ENCODE measurements around the gene CBX5.
"Not testable (repeated sequence)": the region's sequence is repeated elsewhere in the genome, so short reads cannot be mapped to it uniquely, and the experiment has no call there.

Gene CBX5

GRCh38 chr12:54187075-54187474 lies 92.8 kb downstream of the CBX5 start:
- in situ Hi-C loops (cut with MboI; ENCODE audit: low pct_unique_long_range_greater_than_20kb, low sequenced_read_pairs, unreplicated experiment): no loop called here
- DNase-seq (ENCODE audit: low spot score): no peak
- TF ChIP-seq, protein P1, sequence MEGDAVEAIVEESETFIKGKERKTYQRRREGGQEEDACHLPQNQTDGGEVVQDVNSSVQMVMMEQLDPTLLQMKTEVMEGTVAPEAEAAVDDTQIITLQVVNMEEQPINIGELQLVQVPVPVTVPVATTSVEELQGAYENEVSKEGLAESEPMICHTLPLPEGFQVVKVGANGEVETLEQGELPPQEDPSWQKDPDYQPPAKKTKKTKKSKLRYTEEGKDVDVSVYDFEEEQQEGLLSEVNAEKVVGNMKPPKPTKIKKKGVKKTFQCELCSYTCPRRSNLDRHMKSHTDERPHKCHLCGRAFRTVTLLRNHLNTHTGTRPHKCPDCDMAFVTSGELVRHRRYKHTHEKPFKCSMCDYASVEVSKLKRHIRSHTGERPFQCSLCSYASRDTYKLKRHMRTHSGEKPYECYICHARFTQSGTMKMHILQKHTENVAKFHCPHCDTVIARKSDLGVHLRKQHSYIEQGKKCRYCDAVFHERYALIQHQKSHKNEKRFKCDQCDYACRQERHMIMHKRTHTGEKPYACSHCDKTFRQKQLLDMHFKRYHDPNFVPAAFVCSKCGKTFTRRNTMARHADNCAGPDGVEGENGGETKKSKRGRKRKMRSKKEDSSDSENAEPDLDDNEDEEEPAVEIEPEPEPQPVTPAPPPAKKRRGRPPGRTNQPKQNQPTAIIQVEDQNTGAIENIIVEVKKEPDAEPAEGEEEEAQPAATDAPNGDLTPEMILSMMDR (IDR thresholded peaks at IDR 0.05; ENCODE audit: extremely low read depth, insufficient read depth, missing control alignments): no peak

DNA sequence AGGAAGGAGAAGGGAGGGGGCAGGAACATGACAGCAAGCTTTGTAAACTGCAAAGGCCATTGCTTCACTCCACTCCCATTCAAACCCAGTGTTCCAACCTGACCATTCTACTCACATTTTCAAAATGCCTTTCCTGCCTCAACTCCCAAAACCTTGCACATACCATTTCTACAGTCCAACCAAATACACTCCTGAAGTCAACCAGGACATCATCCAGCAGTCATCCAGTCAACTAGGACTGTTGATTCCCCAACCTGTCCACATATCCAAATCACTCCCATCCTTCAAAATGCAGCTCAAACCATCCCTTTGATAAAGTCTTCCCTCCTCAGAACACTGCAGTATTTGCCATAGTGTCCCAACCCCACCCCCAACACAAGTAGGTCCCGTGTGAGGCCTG lies 94.0 kb downstream of the CBX5 start:
- in situ Hi-C loops (cut with MboI; ENCODE audit: low pct_unique_long_range_greater_than_20kb, low sequenced_read_pairs, unreplicated experiment): no loop called here
- no peak for DNase-seq (ENCODE audit: low spot score)
- TF ChIP-seq, protein P1 (IDR thresholded peaks at IDR 0.05; ENCODE audit: extremely low read depth, insufficient read depth, missing control alignments): no peak

DNA sequence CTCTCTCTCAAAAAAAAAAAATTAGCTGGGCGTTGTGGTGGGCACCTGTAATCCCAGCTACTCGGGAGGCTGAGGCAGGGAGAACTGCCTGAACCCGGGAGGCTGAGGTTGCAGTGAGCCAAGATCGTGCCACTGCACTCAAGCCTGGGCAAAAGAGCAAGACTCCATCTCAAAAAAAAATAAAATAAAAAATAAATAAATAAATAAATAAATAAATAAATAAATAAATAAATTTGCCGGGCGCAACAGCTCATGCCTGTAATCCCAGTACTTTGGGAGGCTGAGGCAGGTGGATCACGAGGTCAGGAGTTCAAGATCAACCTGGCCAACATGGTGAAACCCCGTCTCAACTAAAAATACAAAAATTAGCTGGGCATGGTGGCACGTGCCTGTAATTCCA lies 94.6 kb downstream of the CBX5 start:
- DNase-seq (ENCODE audit: low spot score); in situ Hi-C loops (cut with MboI; ENCODE audit: low pct_unique_long_range_greater_than_20kb, low sequenced_read_pairs, unreplicated experiment): not testable (repeated sequence)

GRCh38 chr12:54184024-54184805 lies 95.7 kb downstream of the CBX5 start:
- in situ Hi-C loops (cut with MboI; ENCODE audit: low pct_unique_long_range_greater_than_20kb, low sequenced_read_pairs, unreplicated experiment): no loop called here
- no peak for DNase-seq (ENCODE audit: low spot score)

GRCh38 chr12:54182981-54183380 lies 96.9 kb downstream of the CBX5 start:
- in situ Hi-C loops (cut with MboI; ENCODE audit: low pct_unique_long_range_greater_than_20kb, low sequenced_read_pairs, unreplicated experiment): no loop called here
- TF ChIP-seq, protein P1 (IDR thresholded peaks at IDR 0.05; ENCODE audit: extremely low read depth, insufficient read depth, missing control alignments): no peak
- DNase-seq (ENCODE audit: low spot score): no peak

More at GRCh38 chr12:54184024-54184805, 95.7 kb downstream of the CBX5 start:
- TF ChIP-seq, protein P1 (IDR thresholded peaks at IDR 0.05; ENCODE audit: extremely low read depth, insufficient read depth, missing control alignments): no peak

DNA sequence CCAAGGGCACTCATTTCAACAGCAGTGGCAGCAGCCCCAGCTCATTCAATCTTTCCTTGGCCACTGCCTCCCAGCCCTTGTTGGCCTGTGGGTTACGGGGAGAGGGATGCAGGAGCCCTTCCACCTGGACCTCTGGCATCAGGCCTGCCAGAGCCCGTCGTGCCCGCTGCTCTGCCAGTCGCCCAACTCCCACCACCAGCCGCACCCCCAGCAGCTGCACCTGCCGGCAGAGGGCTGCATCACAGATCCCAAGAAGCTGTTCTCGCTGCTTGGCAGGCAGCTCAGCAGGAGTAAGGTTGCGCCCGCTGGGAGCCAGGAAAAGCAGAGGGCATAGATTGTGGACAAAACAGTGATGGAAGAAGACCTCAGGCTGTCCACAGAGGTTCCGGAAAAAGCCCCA lies 97.8 kb downstream of the CBX5 start:
- no peak for DNase-seq (ENCODE audit: low spot score)
- in situ Hi-C loops (cut with MboI; ENCODE audit: low pct_unique_long_range_greater_than_20kb, low sequenced_read_pairs, unreplicated experiment): no loop called here
- TF ChIP-seq, protein P1 (IDR thresholded peaks at IDR 0.05; ENCODE audit: extremely low read depth, insufficient read depth, missing control alignments): no peak
